ENCODE data around the gene HNRNPAB. TPM values are rescaled to one million over a fixed set of nuclear protein-coding genes. Genes with fewer than 3 reads are reported as not detected.
A peak's percentile ranks its signal among the peaks of the same experiment; 100 is the strongest.

HNRNPAB gene
- total RNA-seq, 1 donor from 2014 or later = 199 TPM

GRCh38 chr5:178221853-178222252, 17.5 kb downstream of the HNRNPAB start:
- H3K4me1 Mint-ChIP-seq (ENCODE audit: low read depth, unreplicated experiment) = peaks cover 4% of the 10 kb centered on the region
- Histone ChIP-seq H3K9ac (ENCODE audit: low read length) (no peak overlapping the region), H3K27me3 (ENCODE audit: insufficient read depth, low read length) (no peaks in the 10 kb centered on the region), H4K20me1 (ENCODE audit: insufficient read depth, low read length) (peaks cover 33% of the 10 kb centered on the region), H3K79me2 (ENCODE audit: insufficient read depth, low read length) (peaks cover 10% of the 10 kb centered on the region), H3K27ac (ENCODE audit: low read depth, low read length) (no peak overlapping the region), H3K4me2 (ENCODE audit: low read length) (no peak overlapping the region), H3K4me3 (ENCODE audit: insufficient read depth, low read depth, low read length) (no peak overlapping the region), H3K9me3 (ENCODE audit: insufficient read depth, low read depth, low read length) (no peaks in the 10 kb centered on the region), H3K36me3 (ENCODE audit: insufficient read depth, low read length) (peaks cover 14% of the 10 kb centered on the region), H3K4me1 (ENCODE audit: insufficient read depth, low read length) (no peaks in the 10 kb centered on the region), H2AFZ (ENCODE audit: low read depth, low read length) (no peak overlapping the region)
- no peak overlapping the region for H3K4me3 Mint-ChIP-seq (ENCODE audit: unreplicated experiment)
- H3K36me3 Mint-ChIP-seq (ENCODE audit: low read depth, unreplicated experiment) = peaks cover 19% of the 10 kb centered on the region
- FAIRE-seq (no peak), DNase-seq (ENCODE audit: low read depth) (no peak)
- TF ChIP-seq, protein P1, sequence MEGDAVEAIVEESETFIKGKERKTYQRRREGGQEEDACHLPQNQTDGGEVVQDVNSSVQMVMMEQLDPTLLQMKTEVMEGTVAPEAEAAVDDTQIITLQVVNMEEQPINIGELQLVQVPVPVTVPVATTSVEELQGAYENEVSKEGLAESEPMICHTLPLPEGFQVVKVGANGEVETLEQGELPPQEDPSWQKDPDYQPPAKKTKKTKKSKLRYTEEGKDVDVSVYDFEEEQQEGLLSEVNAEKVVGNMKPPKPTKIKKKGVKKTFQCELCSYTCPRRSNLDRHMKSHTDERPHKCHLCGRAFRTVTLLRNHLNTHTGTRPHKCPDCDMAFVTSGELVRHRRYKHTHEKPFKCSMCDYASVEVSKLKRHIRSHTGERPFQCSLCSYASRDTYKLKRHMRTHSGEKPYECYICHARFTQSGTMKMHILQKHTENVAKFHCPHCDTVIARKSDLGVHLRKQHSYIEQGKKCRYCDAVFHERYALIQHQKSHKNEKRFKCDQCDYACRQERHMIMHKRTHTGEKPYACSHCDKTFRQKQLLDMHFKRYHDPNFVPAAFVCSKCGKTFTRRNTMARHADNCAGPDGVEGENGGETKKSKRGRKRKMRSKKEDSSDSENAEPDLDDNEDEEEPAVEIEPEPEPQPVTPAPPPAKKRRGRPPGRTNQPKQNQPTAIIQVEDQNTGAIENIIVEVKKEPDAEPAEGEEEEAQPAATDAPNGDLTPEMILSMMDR (IDR thresholded peaks at IDR 0.05; ENCODE audit: insufficient read depth, low read depth, low read length) = no peak
- TF ChIP-seq EZH2 (IDR thresholded peaks at IDR 0.05; ENCODE audit: insufficient read depth, low read length) = no peak
- H3K9me3 Mint-ChIP-seq (ENCODE audit: unreplicated experiment) = peaks cover 10% of the 10 kb centered on the region
- H3K27ac Mint-ChIP-seq (ENCODE audit: unreplicated experiment) = no peak overlapping the region
- H3K27me3 Mint-ChIP-seq (ENCODE audit: low read depth, unreplicated experiment) = no peaks in the 10 kb centered on the region

GRCh38 chr5:178222292-178222691, 18.0 kb downstream of the HNRNPAB start:
- TF ChIP-seq EZH2 (IDR thresholded peaks at IDR 0.05; ENCODE audit: insufficient read depth, low read length) = no peak
- TF ChIP-seq, protein P1 (IDR thresholded peaks at IDR 0.05; ENCODE audit: insufficient read depth, low read depth, low read length) = no peak
- Histone ChIP-seq H3K79me2 (ENCODE audit: insufficient read depth, low read length) (peaks cover 11% of the 10 kb centered on the region), H3K4me3 (ENCODE audit: insufficient read depth, low read depth, low read length) (no peak overlapping the region), H3K4me1 (ENCODE audit: insufficient read depth, low read length) (no peaks in the 10 kb centered on the region), H3K4me2 (ENCODE audit: low read length) (no peak overlapping the region), H3K27ac (ENCODE audit: low read depth, low read length) (no peak overlapping the region), H3K27me3 (ENCODE audit: insufficient read depth, low read length) (no peaks in the 10 kb centered on the region), H3K9me3 (ENCODE audit: insufficient read depth, low read depth, low read length) (peaks cover 3% of the 10 kb centered on the region), H3K9ac (ENCODE audit: low read length) (no peak overlapping the region), H4K20me1 (ENCODE audit: insufficient read depth, low read length) (peaks cover 37% of the 10 kb centered on the region), H3K36me3 (ENCODE audit: insufficient read depth, low read length) (peaks cover 16% of the 10 kb centered on the region), H2AFZ (ENCODE audit: low read depth, low read length) (no peak overlapping the region)
- H3K9me3 Mint-ChIP-seq (ENCODE audit: unreplicated experiment) = peaks cover 14% of the 10 kb centered on the region
- peaks cover 6% of the 10 kb centered on the region for H3K4me1 Mint-ChIP-seq (ENCODE audit: low read depth, unreplicated experiment)
- H3K27me3 Mint-ChIP-seq (ENCODE audit: low read depth, unreplicated experiment) = no peaks in the 10 kb centered on the region
- DNase-seq (ENCODE audit: low read depth) (no peak), FAIRE-seq (no peak)
- H3K27ac Mint-ChIP-seq (ENCODE audit: unreplicated experiment) = no peak overlapping the region
- H3K4me3 Mint-ChIP-seq (ENCODE audit: unreplicated experiment) = no peak overlapping the region
- H3K36me3 Mint-ChIP-seq (ENCODE audit: low read depth, unreplicated experiment) = peaks cover 23% of the 10 kb centered on the region

GRCh38 chr5:178223196-178223773, 19.0 kb downstream of the HNRNPAB start:
- peaks cover 32% of the 10 kb centered on the region for H3K36me3 Mint-ChIP-seq (ENCODE audit: low read depth, unreplicated experiment)
- Histone ChIP-seq H3K4me3 (ENCODE audit: insufficient read depth, low read depth, low read length) (no peak overlapping the region), H3K27me3 (ENCODE audit: insufficient read depth, low read length) (no peaks in the 10 kb centered on the region), H3K79me2 (ENCODE audit: insufficient read depth, low read length) (peaks cover 13% of the 10 kb centered on the region), H4K20me1 (ENCODE audit: insufficient read depth, low read length) (peaks cover 46% of the 10 kb centered on the region), H3K36me3 (ENCODE audit: insufficient read depth, low read length) (peaks cover 21% of the 10 kb centered on the region), H3K4me1 (ENCODE audit: insufficient read depth, low read length) (peaks cover 4% of the 10 kb centered on the region), H3K4me2 (ENCODE audit: low read length) (no peak overlapping the region), H2AFZ (ENCODE audit: low read depth, low read length) (no peak overlapping the region), H3K27ac (ENCODE audit: low read depth, low read length) (no peak overlapping the region), H3K9me3 (ENCODE audit: insufficient read depth, low read depth, low read length) (peaks cover 8% of the 10 kb centered on the region), H3K9ac (ENCODE audit: low read length) (no peak overlapping the region)
- H3K9me3 Mint-ChIP-seq (ENCODE audit: unreplicated experiment) = peaks cover 15% of the 10 kb centered on the region
- no peak for FAIRE-seq
- TF ChIP-seq EZH2 (IDR thresholded peaks at IDR 0.05; ENCODE audit: insufficient read depth, low read length) = no peak
- TF ChIP-seq, protein P1 (IDR thresholded peaks at IDR 0.05; ENCODE audit: insufficient read depth, low read depth, low read length) = no peak
- H3K27ac Mint-ChIP-seq (ENCODE audit: unreplicated experiment) = no peak overlapping the region
- H3K27me3 Mint-ChIP-seq (ENCODE audit: low read depth, unreplicated experiment) = no peaks in the 10 kb centered on the region
- H3K4me3 Mint-ChIP-seq (ENCODE audit: unreplicated experiment) = peak overlapping the region; percentile 71
- peaks cover 10% of the 10 kb centered on the region for H3K4me1 Mint-ChIP-seq (ENCODE audit: low read depth, unreplicated experiment)
- DNase-seq (ENCODE audit: low read depth) = no peak
